Measurements from ENCODE around the gene TPSAB1.

Gene TPSAB1

GRCh38 chr16:1275791-1276579, 35.5 kb downstream of the TPSAB1 start:
- TF ChIP-seq CTCF (IDR thresholded peaks at IDR 0.05; ENCODE audit: borderline replicate concordance, extremely low read depth, low read length, poor library complexity, severe bottlenecking) (no peak), EZH2 (IDR thresholded peaks at IDR 0.05; ENCODE audit: borderline replicate concordance, low read depth, low read length, severe bottlenecking) (no peak)
- ATAC-seq (ENCODE audit: insufficient read depth, low read depth) (no peak), DNase-seq (no peak)
- Histone ChIP-seq H3K27ac (ENCODE audit: low read length) (no peak overlapping the region), H3K4me2 (ENCODE audit: insufficient read depth, low read length) (no peak overlapping the region), H4K20me1 (ENCODE audit: insufficient read depth, low read length) (no peaks in the 10 kb centered on the region; the same call in 1 of the 2 replicates), H3K79me2 (ENCODE audit: insufficient read depth, low read length) (no peaks in the 10 kb centered on the region), H3K27me3 (ENCODE audit: insufficient read depth, low read length, poor library complexity) (no peaks in the 10 kb centered on the region), H3K4me1 (ENCODE audit: insufficient read depth, low read length) (no peaks in the 10 kb centered on the region), H3K36me3 (ENCODE audit: insufficient read depth, low read length) (no peaks in the 10 kb centered on the region), H3K4me3 (ENCODE audit: low read depth in 1 of 2, low read length in 2 of 2) (no peak overlapping the region), H3K9me3 (ENCODE audit: insufficient read depth, low read length, severe bottlenecking) (no peaks in the 10 kb centered on the region), H3K9ac (ENCODE audit: low read depth, low read length) (no peak overlapping the region), H2AFZ (ENCODE audit: low read depth, low read length) (no peak overlapping the region)

GRCh38 chr16:1276580-1276878, 36.0 kb downstream of the TPSAB1 start:
- H3K9ac ChIP-seq (ENCODE audit: low read depth, low read length) = no peak overlapping the region
- H3K27ac ChIP-seq (ENCODE audit: low read length) = no peak overlapping the region
- H2AFZ ChIP-seq (ENCODE audit: low read depth, low read length) = no peak overlapping the region
- DNase-seq = no peak
- TF ChIP-seq CTCF (IDR thresholded peaks at IDR 0.05; ENCODE audit: borderline replicate concordance, extremely low read depth, low read length, poor library complexity, severe bottlenecking) (no peak), EZH2 (IDR thresholded peaks at IDR 0.05; ENCODE audit: borderline replicate concordance, low read depth, low read length, severe bottlenecking) (no peak)
- H3K4me2 ChIP-seq (ENCODE audit: insufficient read depth, low read length) = no peak overlapping the region
- ATAC-seq (ENCODE audit: insufficient read depth, low read depth) = no peak
- no peak overlapping the region for H3K4me3 ChIP-seq (ENCODE audit: low read depth in 1 of 2, low read length in 2 of 2)
- no peaks in the 10 kb centered on the region for H3K79me2 ChIP-seq (ENCODE audit: insufficient read depth, low read length)
- no peaks in the 10 kb centered on the region for H3K36me3 ChIP-seq (ENCODE audit: insufficient read depth, low read length)
- H3K4me1 ChIP-seq (ENCODE audit: insufficient read depth, low read length) = no peaks in the 10 kb centered on the region
- no peaks in the 10 kb centered on the region for H3K9me3 ChIP-seq (ENCODE audit: insufficient read depth, low read length, severe bottlenecking)
- H3K27me3 ChIP-seq (ENCODE audit: insufficient read depth, low read length, poor library complexity) = no peaks in the 10 kb centered on the region
- no peaks in the 10 kb centered on the region; the same call in 1 of the 2 replicates for H4K20me1 ChIP-seq (ENCODE audit: insufficient read depth, low read length)

GRCh38 chr16:1277151-1277598, 36.7 kb downstream of the TPSAB1 start:
- H3K36me3 ChIP-seq (ENCODE audit: insufficient read depth, low read length) = no peaks in the 10 kb centered on the region
- H2AFZ ChIP-seq (ENCODE audit: low read depth, low read length) = no peak overlapping the region
- no peak overlapping the region for H3K27ac ChIP-seq (ENCODE audit: low read length)
- H3K9ac ChIP-seq (ENCODE audit: low read depth, low read length) = no peak overlapping the region
- H3K9me3 ChIP-seq (ENCODE audit: insufficient read depth, low read length, severe bottlenecking) = no peaks in the 10 kb centered on the region
- TF ChIP-seq CTCF (IDR thresholded peaks at IDR 0.05; ENCODE audit: borderline replicate concordance, extremely low read depth, low read length, poor library complexity, severe bottlenecking) (no peak), EZH2 (IDR thresholded peaks at IDR 0.05; ENCODE audit: borderline replicate concordance, low read depth, low read length, severe bottlenecking) (no peak)
- no peaks in the 10 kb centered on the region for H3K79me2 ChIP-seq (ENCODE audit: insufficient read depth, low read length)
- no peak overlapping the region for H3K4me2 ChIP-seq (ENCODE audit: insufficient read depth, low read length)
- no peak overlapping the region for H3K4me3 ChIP-seq (ENCODE audit: low read depth in 1 of 2, low read length in 2 of 2)
- ATAC-seq (ENCODE audit: insufficient read depth, low read depth) = no peak
- no peaks in the 10 kb centered on the region for H3K27me3 ChIP-seq (ENCODE audit: insufficient read depth, low read length, poor library complexity)
- no peak for DNase-seq
- H4K20me1 ChIP-seq (ENCODE audit: insufficient read depth, low read length) = no peaks in the 10 kb centered on the region; the same call in 1 of the 2 replicates
- H3K4me1 ChIP-seq (ENCODE audit: insufficient read depth, low read length) = no peaks in the 10 kb centered on the region
